H1 (cell line): Measurements from ENCODE around the gene ULBP1. TPM values are rescaled to one million over a fixed set of nuclear protein-coding genes. Genes with fewer than 3 reads are reported as not detected.
A peak's percentile ranks its signal among the peaks of the same experiment; 100 is the strongest.

Source experiments
- CTCF ChIA-PET: fragments of 300-600 bp; sonication (Branson Sonifier 250); formaldehyde crosslinking; loops from one replicate; lab custom pipeline; 2021; ENCODE audit not compliant: partially characterized antibody; lab: Charles Lee
- POLR2A ChIA-PET: fragments of 300-600 bp; sonication (Branson Sonifier 250); formaldehyde crosslinking; loops from one replicate; lab custom pipeline; 2021; ENCODE audit warnings: inconsistent platforms; ENCODE audit not compliant: partially characterized antibody; lab: Charles Lee
- DNase-seq, 2 experiments: peaks; one replicate each; pipeline versions ENCODE4 v3.0.0 to v3.0.0-alpha.2; 2010 to 2022; ENCODE audit warnings: low spot score in 2 of 2, low read depth in 1 of 2, mixed read lengths in 1 of 2
- FAIRE-seq: peaks from 2 replicates; lab custom pipeline; 2011; peaks lifted over from hg19 to GRCh38; lab: Jason Lieb, UNC
- H2AFZ ChIP-seq: 2 replicates; pipeline ENCODE4 v1.8.1; 2012; ENCODE audit warnings: low read length, inconsistent platforms
- H2AK5ac ChIP-seq: 2 replicates; pipeline ENCODE4 v1.6.1; 2013; ENCODE audit warnings: low read depth, low read length
- H2BK120ac ChIP-seq: replicated peaks from 2 replicates; pipeline ENCODE3; 2013; ENCODE audit warnings: low read depth, low read length, inconsistent platforms
- H2BK12ac ChIP-seq: 2 replicates; pipeline ENCODE4 v1.6.1; 2013; ENCODE audit warnings: low read depth, low read length
- H2BK15ac ChIP-seq: 2 replicates; pipeline ENCODE4 v1.6.1; 2013; ENCODE audit warnings: low read length
- H2BK20ac ChIP-seq: 2 replicates; pipeline ENCODE4 v1.6.1; 2013; ENCODE audit warnings: low read length
- H2BK5ac ChIP-seq: 2 replicates; pipeline ENCODE4 v1.6.1; 2013; ENCODE audit warnings: low read depth, low read length
- H3K14ac ChIP-seq: 2 replicates; pipeline ENCODE4 v1.6.1; 2013; ENCODE audit warnings: inconsistent platforms; ENCODE audit not compliant: insufficient read length
- H3K18ac ChIP-seq: 2 replicates; pipeline ENCODE4 v1.6.1; 2013; ENCODE audit warnings: low read length; ENCODE audit errors: extremely low read depth
- H3K23ac ChIP-seq: 2 replicates; pipeline ENCODE4 v1.6.1; 2013; ENCODE audit warnings: inconsistent platforms; ENCODE audit not compliant: insufficient read length
- H3K23me2 ChIP-seq: 2 replicates; pipeline ENCODE4 v1.6.1; 2013; ENCODE audit warnings: low read depth, low read length
- H3K27ac ChIP-seq: 2 replicates; pipeline ENCODE4 v1.6.1; 2011; ENCODE audit warnings: low read depth, low read length, inconsistent platforms
- H3K27me3 ChIP-seq, 4 experiments: replicated peaks in 1 of 4; 1 replicate in 1 of 4; 2 replicates in 3 of 4; pipeline versions ENCODE4 v1.6.1 to v1.8.1; 2011 to 2013; ENCODE audit warnings: low read length in 3 of 4, mild to moderate bottlenecking in 3 of 4, inconsistent platforms in 2 of 4, mixed read lengths in 2 of 4, moderate library complexity in 1 of 4; ENCODE audit not compliant: control insufficient read depth in 3 of 4, insufficient read depth in 3 of 4; ENCODE audit errors: extremely low read depth in 1 of 4
- H3K36me3 ChIP-seq, 4 experiments: 2 replicates each; pipeline versions ENCODE4 v1.6.1 to v1.8.1; 2011 to 2013; ENCODE audit warnings: mild to moderate bottlenecking in 4 of 4, low read length in 3 of 4, moderate library complexity in 2 of 4, control low read depth in 1 of 4, inconsistent platforms in 1 of 4; ENCODE audit not compliant: insufficient read depth in 4 of 4, control insufficient read depth in 2 of 4
- H3K4ac ChIP-seq: replicated peaks from 2 replicates; pipeline ENCODE3; 2013; ENCODE audit warnings: low read length, low read depth, mixed read lengths, inconsistent platforms; ENCODE audit not compliant: insufficient read length
- H3K4me1 ChIP-seq, 4 experiments: replicated peaks in 1 of 4; 1 replicate in 1 of 4; 2 replicates in 3 of 4; pipeline versions ENCODE4 v1.6.1 to v1.8.1; 2011 to 2013; ENCODE audit warnings: low read length in 3 of 4, inconsistent platforms in 2 of 4, mixed read lengths in 1 of 4; ENCODE audit not compliant: insufficient read depth in 4 of 4, control insufficient read depth in 3 of 4
- H3K4me2 ChIP-seq, 2 experiments: 2 replicates each; pipeline versions ENCODE4 v1.6.1 to v1.8.1; 2011 to 2013; ENCODE audit warnings: low read depth in 2 of 2, low read length in 2 of 2, control low read depth in 1 of 2, inconsistent platforms in 1 of 2, mild to moderate bottlenecking in 1 of 2; ENCODE audit not compliant: insufficient read depth in 1 of 2
- H3K4me3 ChIP-seq, 4 experiments: fragments of 200-600, 300-600 bp in 1 of 4; sonication (generic), shearing (Covaris generic), sonication (Bioruptor Twin) in 1 of 4; 2 replicates each; pipeline versions ENCODE4 v1.5.1 to v1.8.1; 2011 to 2016; ENCODE audit warnings: low read length in 4 of 4, low read depth in 3 of 4, control low read depth in 2 of 4, inconsistent platforms in 2 of 4, mild to moderate bottlenecking in 2 of 4, mixed read lengths in 1 of 4, moderate library complexity in 1 of 4; ENCODE audit not compliant: insufficient read depth in 2 of 4; ENCODE audit errors: extremely low read depth in 1 of 4
- H3K56ac ChIP-seq: replicated peaks from 2 replicates; pipeline ENCODE3; 2013; ENCODE audit warnings: low read depth, mild to moderate bottlenecking, mixed read lengths, low read length, inconsistent platforms; ENCODE audit not compliant: insufficient read length
- H3K79me1 ChIP-seq: 2 replicates; pipeline ENCODE4 v1.6.1; 2013; ENCODE audit warnings: low read depth, low read length, control low read depth
- H3K79me2 ChIP-seq, 2 experiments: 2 replicates each; pipeline versions ENCODE4 v1.6.1 to v1.8.1; 2012 to 2013; ENCODE audit warnings: low read length in 2 of 2, mild to moderate bottlenecking in 2 of 2, inconsistent platforms in 1 of 2; ENCODE audit not compliant: insufficient read depth in 2 of 2, control insufficient read depth in 1 of 2
- H3K9ac ChIP-seq, 4 experiments: replicated peaks in 1 of 4; 1 replicate in 1 of 4; 2 replicates in 3 of 4; pipeline versions ENCODE4 v1.6.1 to v1.8.1; 2011 to 2013; ENCODE audit warnings: low read depth in 3 of 4, low read length in 3 of 4, control low read depth in 2 of 4, mild to moderate bottlenecking in 2 of 4, moderate library complexity in 2 of 4, inconsistent platforms in 1 of 4; ENCODE audit errors: extremely low read depth in 1 of 4
- H3K9me3 ChIP-seq, 2 experiments: 2 replicates each; pipeline versions ENCODE4 v1.6.1 to v1.8.1; 2012 to 2013; ENCODE audit warnings: mild to moderate bottlenecking in 2 of 2, moderate library complexity in 2 of 2, control low read depth in 1 of 2, inconsistent platforms in 1 of 2, low read depth in 1 of 2, low read length in 1 of 2, mixed read lengths in 1 of 2; ENCODE audit not compliant: insufficient read depth in 2 of 2
- H4K20me1 ChIP-seq, 2 experiments: replicated peaks in 1 of 2; 2 replicates each; pipeline versions ENCODE3 to v1.8.1; 2011 to 2013; ENCODE audit warnings: inconsistent platforms in 2 of 2, low read length in 2 of 2, mild to moderate bottlenecking in 1 of 2; ENCODE audit not compliant: insufficient read depth in 2 of 2, control insufficient read depth in 1 of 2
- H4K5ac ChIP-seq: 2 replicates; pipeline ENCODE4 v1.6.1; 2013; ENCODE audit warnings: low read length, low read depth, mixed read lengths, inconsistent platforms; ENCODE audit not compliant: insufficient read length
- H4K8ac ChIP-seq: 2 replicates; pipeline ENCODE4 v1.8.0; 2013; ENCODE audit warnings: mild to moderate bottlenecking, moderate library complexity, low read length, inconsistent platforms; ENCODE audit not compliant: insufficient read depth; ENCODE audit errors: extremely low read depth
- H4K91ac ChIP-seq: replicated peaks from 2 replicates; pipeline ENCODE3; 2013; ENCODE audit warnings: low read length, mixed read lengths, inconsistent platforms; ENCODE audit not compliant: insufficient read length
- GTF2F1 ChIP-seq: IDR thresholded peaks from 2 replicates; pipeline ENCODE4 v1.6.1; 2012; ENCODE audit warnings: low read depth, low read length, improper control_type of control experiment, borderline replicate concordance
- KDM4A ChIP-seq: IDR thresholded peaks from one replicate; pipeline ENCODE4 v1.7.1; 2012; ENCODE audit warnings: low read depth, mild to moderate bottlenecking, moderate library complexity, low read length, inconsistent platforms; ENCODE audit not compliant: severe bottlenecking
- NANOG ChIP-seq: IDR thresholded peaks from 2 replicates; pipeline ENCODE4 v1.6.1; 2011; ENCODE audit warnings: low read length, low read depth, mild to moderate bottlenecking, inconsistent platforms; ENCODE audit not compliant: insufficient read depth, poor library complexity, severe bottlenecking
- RBBP5 ChIP-seq: IDR thresholded peaks from 2 replicates; pipeline ENCODE4 v1.7.1; 2012; ENCODE audit warnings: low read depth, mild to moderate bottlenecking, inconsistent platforms, low read length, moderate library complexity, borderline replicate concordance
- SP1 ChIP-seq: IDR thresholded peaks from 2 replicates; pipeline ENCODE4 v1.6.1; 2011; ENCODE audit warnings: low read depth, low read length
- SUZ12 ChIP-seq: fragments of 200-600 bp; sonication (generic); IDR thresholded peaks from 2 replicates; pipeline ENCODE4 v1.6.1; 2012; ENCODE audit warnings: mild to moderate bottlenecking, inconsistent platforms, low read length, moderate library complexity, mixed read lengths
- TCF12 ChIP-seq: IDR thresholded peaks from 2 replicates; pipeline ENCODE4 v1.6.1; 2011; ENCODE audit warnings: low read depth, mild to moderate bottlenecking, low read length
- WGBS, 2 experiments: shearing (Covaris generic) in 1 of 2; methylation state at CpG; one replicate each; pipeline versions ENCODE4 v1.1.6 to v1.1.7; 2013 to 2015; ENCODE audit warnings: low lambda C conversion rate in 2 of 2, mixed read lengths in 2 of 2, inconsistent platforms in 1 of 2, low coverage in 1 of 2, missing lambda C conversion rate in 1 of 2; ENCODE audit not compliant: insufficient replicate concordance in 2 of 2, insufficient coverage in 1 of 2, insufficient read length in 1 of 2; ENCODE audit errors: extremely low coverage in 1 of 2, missing lambda C conversion rate in 1 of 2; 5-methylcytosine and 5-hydroxymethylcytosine counted together
- polyA plus RNA-seq, 7 experiments: library from polyadenylated mRNA; depleted of rRNA in 3 of 7; stranded (reverse) in 5 of 7; unstranded in 2 of 7; fragments of >200 nt in 5 of 7; fragments of 200-250 nt in 2 of 7; gene quantifications; 1 replicate in 5 of 7; 2 replicates in 1 of 7; 4 replicates in 1 of 7; pipeline versions ENCODE4 v1.2.1 to v1.2.3, GENCODE V29; 2011 to 2013; ENCODE audit warnings: missing spikeins in 2 of 7, mixed read lengths in 2 of 7
- total RNA-seq: library from RNA; stranded (reverse); fragmentation: NEBNext Ultra II Directional; extraction: Animal tissue kit (Norgen Biotek cat#: 25700); gene quantifications from 2 replicates; pipeline ENCODE4 v1.2.1, GENCODE V29; 2021
- TF ChIP-seq, protein P1 (sequence below): IDR thresholded peaks from 2 replicates; pipeline ENCODE4 v1.6.1; 2012; ENCODE audit warnings: inconsistent platforms

Gene ULBP1
- total and polyA plus RNA-seq, 2 of the 8 experiments (the other 6 are each of a cell fraction or from before 2014, with no cell fraction given): 0.32 to 0.60 TPM

DNA sequence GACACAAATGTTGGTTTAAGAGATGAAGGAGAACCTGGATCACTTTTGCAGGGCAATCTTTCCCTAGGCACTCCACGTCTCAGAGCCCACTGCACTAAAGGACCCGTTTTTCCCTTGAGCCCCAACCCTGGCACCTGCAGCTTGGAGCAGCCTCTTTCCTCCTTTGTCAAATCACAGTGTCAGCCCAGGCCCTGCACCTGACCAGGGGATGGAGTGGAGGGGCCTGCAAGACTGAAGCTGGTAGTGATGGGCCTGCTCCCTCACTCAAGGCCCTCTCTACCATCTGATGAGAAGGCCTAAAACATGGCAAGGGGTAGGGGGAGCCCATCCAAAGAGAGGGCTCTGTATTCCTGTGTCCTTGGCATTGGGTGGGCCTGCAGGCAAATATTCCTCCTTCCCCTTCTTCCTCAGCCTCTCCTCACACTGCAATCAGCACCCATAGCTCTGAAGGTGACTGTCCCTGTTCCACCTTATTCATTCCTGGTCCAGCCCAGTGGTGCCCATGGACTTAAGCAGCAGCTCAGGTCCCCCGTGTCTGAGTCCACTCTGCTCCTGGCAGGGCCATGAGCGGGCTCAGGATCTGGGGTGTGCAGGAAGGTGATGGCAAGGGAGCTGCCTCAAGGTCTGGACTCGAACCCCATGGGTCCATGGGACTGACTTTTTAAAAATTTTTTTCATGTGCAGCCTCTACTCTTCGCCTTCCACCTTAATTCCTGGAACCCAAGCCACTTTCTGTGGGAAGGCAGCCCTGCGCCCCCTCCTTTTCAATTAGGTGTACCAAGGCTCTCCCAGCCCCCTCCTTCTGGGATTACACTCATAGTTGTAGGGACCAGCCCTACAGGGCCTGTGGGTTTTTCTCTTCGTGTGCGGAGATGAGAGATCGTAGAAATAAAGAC is 47.5 kb upstream of the ULBP1 start:
- 88% methylated on average over 10 of the region's 10 CpGs; no CpG with 5 or more reads in 1 of the 2 experiments for WGBS, 2 experiments
- no peak overlapping the region for H3K4me3 ChIP-seq
- H3K27me3 ChIP-seq: peaks cover 3 to 12% (median 9%) of the 10 kb centered on the region in 4 experiments
- H2AFZ ChIP-seq: no peak overlapping the region
- H3K4me2 ChIP-seq: no peak overlapping the region
- H3K27ac ChIP-seq: no peak overlapping the region
- H4K8ac ChIP-seq: no peak overlapping the region; the same call in 1 of the 2 replicates
- no peak overlapping the region for H4K91ac ChIP-seq
- H2AK5ac ChIP-seq: no peak overlapping the region
- no peak overlapping the region for H3K23ac ChIP-seq
- no peak overlapping the region for H2BK120ac ChIP-seq
- FAIRE-seq: no peak
- H3K9me3 ChIP-seq: no peaks in the 10 kb centered on the region
- no peak overlapping the region for H2BK5ac ChIP-seq
- H3K79me2 ChIP-seq: no peaks in the 10 kb centered on the region
- CTCF ChIA-PET: interaction anchor here (0.7 to 4.1 kb wide), 20 partner anchors 9 to 195 kb away, joined by 3 to 20 read pairs (median 4); partner anchors contain the start of gene RAET1E
- no peak overlapping the region for H2BK15ac ChIP-seq
- H3K23me2 ChIP-seq: no peaks in the 10 kb centered on the region
- no peak overlapping the region for H3K14ac ChIP-seq
- peak in 1 of 2 experiments; percentile 26 for DNase-seq
- H3K4me1 ChIP-seq: no peaks in the 10 kb centered on the region
- no peaks in the 10 kb centered on the region for H3K36me3 ChIP-seq
- H4K5ac ChIP-seq: no peak overlapping the region
- POLR2A ChIA-PET: no interaction called here
- H3K9ac ChIP-seq: no peak overlapping the region
- H3K56ac ChIP-seq: no peak overlapping the region
- H3K79me1 ChIP-seq: no peaks in the 10 kb centered on the region
- no peak overlapping the region for H3K4ac ChIP-seq
- H4K20me1 ChIP-seq: peaks cover 0 to 2% of the 10 kb centered on the region in 2 experiments
- H2BK20ac ChIP-seq: no peak overlapping the region
- H3K18ac ChIP-seq: no peak overlapping the region
- H2BK12ac ChIP-seq: no peak overlapping the region
- TF ChIP-seq SUZ12 (no peak), NANOG (no peak), GTF2F1 (no peak), RBBP5 (no peak), TCF12 (no peak), KDM4A (no peak), SP1 (no peak)
- TF ChIP-seq, protein P1, sequence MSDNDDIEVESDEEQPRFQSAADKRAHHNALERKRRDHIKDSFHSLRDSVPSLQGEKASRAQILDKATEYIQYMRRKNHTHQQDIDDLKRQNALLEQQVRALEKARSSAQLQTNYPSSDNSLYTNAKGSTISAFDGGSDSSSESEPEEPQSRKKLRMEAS: no peak
